Subcutaneous adipose tissue (tissue), 4 donors: ENCODE measurements around the gene CNDP2. TPM values are rescaled to one million over a fixed set of nuclear protein-coding genes. Genes with fewer than 3 reads are reported as not detected.

Source experiments
- total RNA-seq, 4 donors: library from RNA; depleted of rRNA; stranded (reverse); fragments of >200 nt; gene quantifications; one replicate each; pipeline ENCODE4 v1.1.0, GENCODE V29; 2016
- TF ChIP-seq, protein P1 (sequence below): fragments of 450-650 bp; IDR thresholded peaks from one replicate; pipeline ENCODE4 v1.5.1; 2016; ENCODE audit warnings: low read depth, mild to moderate bottlenecking, control low read depth, antibody characterized with exemption, moderate library complexity

The CNDP2 gene
- total RNA-seq, 4 donors from 2014 or later: 83.8 to 160 (median 106) TPM

DNA sequence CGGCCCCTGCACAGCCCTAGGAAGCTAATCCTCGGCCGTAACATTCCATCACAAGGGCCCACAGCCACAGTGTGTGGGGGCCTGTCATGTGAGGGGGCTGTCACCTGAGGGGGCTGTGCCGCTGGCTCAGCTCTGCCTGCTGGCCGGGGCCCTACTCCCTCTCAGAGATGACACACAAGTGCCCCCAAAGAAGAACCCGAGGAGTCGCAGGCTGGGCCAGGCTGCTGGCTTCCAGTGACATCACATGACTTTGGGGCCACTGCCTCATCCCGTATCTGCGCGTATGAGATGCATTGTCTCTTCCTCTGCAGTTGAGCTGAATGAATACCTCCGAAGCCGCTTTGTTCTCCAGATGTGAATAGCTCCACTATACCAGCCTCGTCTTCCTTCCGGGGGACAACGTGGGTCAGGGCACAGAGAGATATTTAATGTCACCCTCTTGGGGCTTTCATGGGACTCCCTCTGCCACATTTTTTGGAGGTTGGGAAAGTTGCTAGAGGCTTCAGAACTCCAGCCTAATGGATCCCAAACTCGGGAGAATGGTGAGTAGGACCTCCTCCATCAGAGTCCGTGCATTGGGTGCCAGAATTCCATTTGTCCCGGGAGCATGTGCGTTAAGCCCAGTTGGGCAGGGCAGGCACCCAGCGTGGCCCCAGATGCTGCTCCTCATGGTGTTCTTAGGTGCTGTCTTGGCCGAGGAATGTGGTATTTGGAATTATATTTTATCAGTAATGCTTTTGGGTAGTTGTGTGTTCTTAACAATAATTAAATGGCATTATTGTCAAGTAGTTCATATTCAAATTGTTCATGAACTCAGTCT, 38.2 kb downstream of the CNDP2 start, which contains the start of gene CNDP1:
TSS of gene CNDP1 (plus strand) at position 351 of the 820 bp plus-strand sequence. CDS start at position 519, 168 bp downstream.
- TF ChIP-seq, protein P1, sequence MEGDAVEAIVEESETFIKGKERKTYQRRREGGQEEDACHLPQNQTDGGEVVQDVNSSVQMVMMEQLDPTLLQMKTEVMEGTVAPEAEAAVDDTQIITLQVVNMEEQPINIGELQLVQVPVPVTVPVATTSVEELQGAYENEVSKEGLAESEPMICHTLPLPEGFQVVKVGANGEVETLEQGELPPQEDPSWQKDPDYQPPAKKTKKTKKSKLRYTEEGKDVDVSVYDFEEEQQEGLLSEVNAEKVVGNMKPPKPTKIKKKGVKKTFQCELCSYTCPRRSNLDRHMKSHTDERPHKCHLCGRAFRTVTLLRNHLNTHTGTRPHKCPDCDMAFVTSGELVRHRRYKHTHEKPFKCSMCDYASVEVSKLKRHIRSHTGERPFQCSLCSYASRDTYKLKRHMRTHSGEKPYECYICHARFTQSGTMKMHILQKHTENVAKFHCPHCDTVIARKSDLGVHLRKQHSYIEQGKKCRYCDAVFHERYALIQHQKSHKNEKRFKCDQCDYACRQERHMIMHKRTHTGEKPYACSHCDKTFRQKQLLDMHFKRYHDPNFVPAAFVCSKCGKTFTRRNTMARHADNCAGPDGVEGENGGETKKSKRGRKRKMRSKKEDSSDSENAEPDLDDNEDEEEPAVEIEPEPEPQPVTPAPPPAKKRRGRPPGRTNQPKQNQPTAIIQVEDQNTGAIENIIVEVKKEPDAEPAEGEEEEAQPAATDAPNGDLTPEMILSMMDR: no peak

DNA sequence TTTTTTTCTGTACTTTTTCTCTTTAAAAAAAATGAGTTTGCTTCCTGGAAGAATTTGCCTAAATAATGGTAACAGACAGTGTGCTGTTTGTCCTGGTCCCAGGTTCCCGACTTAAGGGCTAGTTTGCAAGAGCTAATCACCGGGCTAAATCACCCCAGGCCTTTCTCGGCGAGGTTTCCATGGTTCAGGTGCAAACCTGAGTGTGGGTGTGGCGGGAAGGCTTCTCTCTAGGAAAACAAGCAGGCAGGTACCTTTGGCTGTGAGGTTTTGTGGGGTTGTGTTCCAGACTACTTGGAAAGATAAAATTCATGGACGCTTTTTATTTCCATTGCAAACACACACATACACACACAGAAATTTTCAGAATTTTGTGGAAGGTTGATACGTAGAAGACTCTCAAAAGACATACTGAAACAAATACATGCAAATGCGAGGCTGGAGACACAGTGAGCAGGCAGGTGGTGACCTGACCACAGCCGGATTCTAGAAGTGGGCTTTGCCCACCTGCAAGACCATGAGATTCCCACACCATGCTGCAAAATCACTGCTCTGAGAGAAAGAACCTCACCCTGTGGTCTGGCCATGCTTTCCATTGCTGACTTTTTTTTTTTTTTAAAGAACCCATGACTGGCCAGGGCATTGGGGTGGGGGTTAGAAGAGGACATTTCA, 39.0 kb downstream of the CNDP2 start:
- TF ChIP-seq, protein P1: no peak

DNA sequence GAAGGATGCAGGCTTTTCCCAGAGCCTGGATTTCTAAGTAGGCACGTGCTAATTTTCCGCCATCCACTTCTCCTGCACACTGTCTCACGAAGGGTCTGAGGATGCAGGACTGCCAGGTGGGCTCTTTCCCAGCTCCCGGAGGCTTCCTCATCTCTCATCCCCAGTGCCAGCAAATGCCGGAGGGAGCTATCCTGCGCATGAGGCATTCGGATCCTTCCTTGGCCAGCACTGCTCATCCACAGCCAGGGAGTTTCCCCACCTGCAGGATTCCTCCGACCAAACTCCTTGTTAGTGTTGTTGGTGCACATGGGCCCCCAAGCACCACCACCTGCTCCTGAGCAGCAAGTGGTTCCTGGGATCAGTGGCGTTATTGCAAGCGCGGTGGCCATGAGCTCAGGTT, 43.1 kb downstream of the CNDP2 start:
- TF ChIP-seq, protein P1: no peak

DNA sequence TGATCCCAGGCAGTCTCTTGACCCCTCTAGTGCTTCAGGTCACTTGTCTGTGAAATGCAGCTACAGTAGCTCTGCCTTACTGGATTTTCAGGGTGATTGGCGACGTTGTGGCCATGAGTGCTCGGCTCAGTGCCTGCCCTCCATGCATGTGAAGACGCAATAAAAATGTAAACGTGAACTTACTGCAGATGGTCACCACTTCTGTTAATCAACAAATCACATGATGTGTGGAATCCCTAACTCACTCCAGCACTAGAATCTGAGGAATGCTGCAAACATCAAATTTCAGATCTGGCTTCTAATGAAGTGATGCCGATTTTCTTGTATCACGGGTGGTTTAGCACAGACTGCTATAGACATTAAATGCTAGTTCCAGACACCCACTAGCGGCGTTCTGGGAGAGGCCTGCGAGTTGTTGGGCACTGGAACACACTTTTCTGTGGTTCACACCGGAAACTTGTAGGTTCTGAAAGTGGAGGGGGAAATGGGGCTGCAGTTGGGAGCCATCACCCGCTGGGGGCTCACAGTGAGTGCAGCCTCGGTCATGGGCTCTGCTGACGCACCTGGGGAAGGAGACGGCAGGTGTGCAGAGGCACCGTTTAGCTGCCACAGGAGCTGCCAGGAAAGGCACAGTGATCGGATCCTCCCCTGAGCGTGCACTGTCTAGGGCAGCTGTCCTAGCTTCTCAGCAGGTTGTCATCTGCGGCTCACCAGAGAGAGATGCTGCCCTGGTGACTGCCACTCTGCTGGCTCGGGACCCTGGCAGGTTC, 44.7 kb downstream of the CNDP2 start:
- TF ChIP-seq, protein P1: no peak

DNA sequence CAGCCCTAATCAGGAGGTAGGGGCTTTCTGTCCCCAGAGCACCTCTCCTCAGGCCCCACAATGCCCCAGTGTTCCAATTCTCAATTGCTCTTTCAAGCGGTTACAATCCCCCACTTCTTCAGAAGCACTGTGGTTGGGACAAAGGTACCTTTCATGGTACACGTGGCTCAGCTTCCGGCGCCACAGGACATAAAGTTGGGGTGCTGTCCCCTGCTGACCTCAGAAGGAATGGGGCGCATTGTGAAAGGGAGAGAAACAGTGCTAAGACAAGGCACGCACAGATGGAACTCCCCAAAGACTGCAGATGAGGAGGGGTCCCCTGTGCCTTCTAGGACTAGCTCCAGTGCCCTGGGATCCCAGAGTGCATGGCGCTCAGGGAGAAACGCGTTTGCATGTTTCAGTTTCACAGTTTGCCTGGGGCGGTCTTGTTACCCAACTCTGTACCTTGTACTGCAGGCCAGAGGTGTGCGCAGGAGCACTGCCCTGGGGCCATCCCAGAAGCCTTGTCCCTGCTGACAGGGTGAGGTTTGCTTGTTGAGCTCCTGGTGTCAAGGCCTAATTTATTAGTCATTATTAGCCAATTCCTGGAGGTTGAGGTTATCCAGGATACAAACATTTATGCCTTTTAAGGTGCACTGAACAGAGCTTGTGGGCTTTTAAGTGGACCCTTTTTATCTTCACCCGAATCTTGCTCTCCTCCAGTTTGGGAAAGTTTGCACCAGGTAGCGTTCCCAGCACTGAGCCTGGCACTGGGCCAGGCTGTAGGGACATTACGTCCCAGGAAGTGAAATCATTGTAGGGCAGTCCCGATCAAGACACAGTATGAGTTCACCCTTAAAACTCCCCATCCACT, 45.8 kb downstream of the CNDP2 start:
- TF ChIP-seq, protein P1: no peak

DNA sequence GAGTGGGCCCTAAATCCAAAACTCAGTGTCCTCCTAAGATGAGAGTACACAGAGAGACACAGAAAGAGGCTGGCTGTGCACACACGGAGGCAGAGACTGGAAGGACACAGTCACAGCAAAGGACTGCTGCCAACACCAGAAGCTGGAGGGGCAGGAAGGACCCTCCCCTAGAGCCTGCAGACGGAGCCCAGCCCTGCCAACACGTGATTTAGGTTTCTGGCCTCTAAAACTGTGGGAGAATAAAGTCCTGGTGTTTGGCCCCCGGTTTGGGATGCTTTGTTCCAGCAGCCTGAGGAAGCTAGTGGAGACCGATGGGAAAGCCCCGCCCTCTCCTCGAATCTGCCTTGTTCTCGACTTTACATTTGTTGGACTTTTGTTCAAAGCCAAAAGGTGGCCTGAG, 48.7 kb downstream of the CNDP2 start:
- TF ChIP-seq, protein P1: no peak
